ENCODE data around the gene BBS7. TPM values are rescaled to one million over a fixed set of nuclear protein-coding genes. Genes with fewer than 3 reads are reported as not detected.
A peak's percentile ranks its signal among the peaks of the same experiment; 100 is the strongest.

The BBS7 gene
- polyA plus RNA-seq, 1 of the 3 experiments (the other 2 are of a cell fraction) = 24.3 TPM

DNA sequence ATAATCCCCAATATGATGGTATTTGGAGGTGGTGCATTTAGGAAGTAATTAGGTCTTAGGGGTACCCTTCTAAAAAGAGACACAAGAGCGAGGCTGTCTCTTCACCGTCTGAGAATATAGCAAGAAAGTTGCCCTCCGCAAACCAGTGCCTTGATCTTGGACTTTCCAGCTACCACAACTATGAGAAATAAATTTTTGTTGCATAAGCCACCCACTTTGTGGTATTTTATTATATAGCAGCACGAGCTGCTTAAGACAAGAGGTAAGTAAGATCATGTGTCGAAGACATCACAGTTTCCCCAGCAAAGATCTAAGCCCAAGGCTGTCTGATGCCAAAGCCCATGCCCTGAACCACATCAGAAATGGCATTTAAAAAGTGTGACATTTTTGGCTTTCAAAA is 78.8 kb downstream of the BBS7 start (continued):
- TF ChIP-seq MXI1 (IDR thresholded peaks at IDR 0.05; ENCODE audit: low read depth, low read length) = no peak
- TF ChIP-seq FOXM1 (IDR thresholded peaks at IDR 0.05; ENCODE audit: low read depth) = 0 out of 2 replicates have a peak, but pooled peaks have one; percentile 59
- peak; percentile 83 for TF ChIP-seq NFIC (IDR thresholded peaks at IDR 0.05; ENCODE audit: borderline replicate concordance)
- no peak for TF ChIP-seq EZH2phosphoT487 (IDR thresholded peaks at IDR 0.05; ENCODE audit: borderline replicate concordance, low read depth)
- TF ChIP-seq TCF12 (IDR thresholded peaks at IDR 0.05) = peak; percentile 88
- peak in 1 of 2 experiments; percentile 94; a peak in 3 of 4 replicates for TF ChIP-seq EP300 (IDR thresholded peaks at IDR 0.05; ENCODE audit: borderline replicate concordance in 1 of 2, low read depth in 1 of 2, low read length in 1 of 2)
- TF ChIP-seq JUND (IDR thresholded peaks at IDR 0.05) = peak; percentile 86
- TF ChIP-seq GABPA (IDR thresholded peaks at IDR 0.05; ENCODE audit: low read depth) = no peak

- no peaks in the 10 kb centered on the region for H4K20me1 ChIP-seq (ENCODE audit: insufficient read depth)
- no peaks in the 10 kb centered on the region for H3K9me2 ChIP-seq
- H3K4me1 ChIP-seq (ENCODE audit: control insufficient read depth in 1 of 2, insufficient read depth in 2 of 2, low read depth in 1 of 2, low read length in 1 of 2) = peaks cover 0 to 48% of the 10 kb centered on the region in 2 experiments
- H3K79me2 ChIP-seq (ENCODE audit: insufficient read depth) = no peaks in the 10 kb centered on the region
- no peak overlapping the region for H2AFZ ChIP-seq (ENCODE audit: low read depth)
- TF ChIP-seq POLR2AphosphoS5 (IDR thresholded peaks at IDR 0.05; ENCODE audit: low read depth, low read length) (peak; percentile 24; the same call in 1 of the 2 replicates), FOXJ3 (CRISPR knock-in tag; IDR thresholded peaks at IDR 0.05) (no peak), USF1 (IDR thresholded peaks at IDR 0.05; ENCODE audit: borderline replicate concordance, low read depth) (peak; percentile 65; the same call in 1 of the 2 replicates), FOXM1 (IDR thresholded peaks at IDR 0.05; ENCODE audit: low read depth) (no peak)
- TF ChIP-seq, protein P1, sequence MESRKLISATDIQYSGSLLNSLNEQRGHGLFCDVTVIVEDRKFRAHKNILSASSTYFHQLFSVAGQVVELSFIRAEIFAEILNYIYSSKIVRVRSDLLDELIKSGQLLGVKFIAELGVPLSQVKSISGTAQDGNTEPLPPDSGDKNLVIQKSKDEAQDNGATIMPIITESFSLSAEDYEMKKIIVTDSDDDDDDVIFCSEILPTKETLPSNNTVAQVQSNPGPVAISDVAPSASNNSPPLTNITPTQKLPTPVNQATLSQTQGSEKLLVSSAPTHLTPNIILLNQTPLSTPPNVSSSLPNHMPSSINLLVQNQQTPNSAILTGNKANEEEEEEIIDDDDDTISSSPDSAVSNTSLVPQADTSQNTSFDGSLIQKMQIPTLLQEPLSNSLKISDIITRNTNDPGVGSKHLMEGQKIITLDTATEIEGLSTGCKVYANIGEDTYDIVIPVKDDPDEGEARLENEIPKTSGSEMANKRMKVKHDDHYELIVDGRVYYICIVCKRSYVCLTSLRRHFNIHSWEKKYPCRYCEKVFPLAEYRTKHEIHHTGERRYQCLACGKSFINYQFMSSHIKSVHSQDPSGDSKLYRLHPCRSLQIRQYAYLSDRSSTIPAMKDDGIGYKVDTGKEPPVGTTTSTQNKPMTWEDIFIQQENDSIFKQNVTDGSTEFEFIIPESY (IDR thresholded peaks at IDR 0.05; ENCODE audit: borderline replicate concordance, low read depth) = no peak
- H3K27ac ChIP-seq (ENCODE audit: low read depth in 2 of 2, low read length in 1 of 2) = peak overlapping the region; percentile 86 to 95; a peak in 3 of 4 replicates
- peak overlapping the region; percentile 55; the same call in 1 of the 2 replicates for H3K9ac ChIP-seq
- H3F3A ChIP-seq (replicated peaks; ENCODE audit: insufficient read depth) = peaks cover 46% of the 10 kb centered on the region
- ChIA-PET CTCF (no interaction called here), POLR2A (interaction anchor here (0.6 kb wide), 1 partner anchor 1365 kb away, joined by 3 read pairs; no protein-coding TSS in a partner anchor)
- no peak for DNase-seq
- no peaks in the 10 kb centered on the region for H3K36me3 ChIP-seq (replicated peaks in 1 of 2; ENCODE audit: control insufficient read depth in 1 of 2, insufficient read depth in 2 of 2, low read length in 1 of 2)
- H3K9me3 ChIP-seq = no peaks in the 10 kb centered on the region
- H3K27me3 ChIP-seq (ENCODE audit: insufficient read depth) = no peaks in the 10 kb centered on the region
- H3K4me2 ChIP-seq = peak overlapping the region; percentile 69; the same call in 1 of the 2 replicates
- H3K4me3 ChIP-seq (ENCODE audit: low read depth in 2 of 2, low read length in 1 of 2) = no peak overlapping the region
Observed at GRCh38 chr4:121790976-121791375, 79.3 kb downstream of the BBS7 start.

Measured in SK-N-SH (cell line).